GM18517 (cell line): ENCODE measurements around the gene TNFRSF1A.
A peak's percentile ranks its signal among the peaks of the same experiment; 100 is the strongest.

Experiments
- ATAC-seq: cut with Tn5 transposase; IDR thresholded peaks from one replicate; pipeline ENCODE4 v1.9.1; 2021; ENCODE audit warnings: mild to moderate bottlenecking, moderate library complexity; ENCODE audit not compliant: unreplicated experiment

The TNFRSF1A gene

GRCh38 chr12:6374786-6375160, 32.9 kb upstream of the TNFRSF1A start:
- ATAC-seq: no peak

- ATAC-seq: no peak
Observed at GRCh38 chr12:6374028-6374785, 32.3 kb upstream of the TNFRSF1A start.

DNA sequence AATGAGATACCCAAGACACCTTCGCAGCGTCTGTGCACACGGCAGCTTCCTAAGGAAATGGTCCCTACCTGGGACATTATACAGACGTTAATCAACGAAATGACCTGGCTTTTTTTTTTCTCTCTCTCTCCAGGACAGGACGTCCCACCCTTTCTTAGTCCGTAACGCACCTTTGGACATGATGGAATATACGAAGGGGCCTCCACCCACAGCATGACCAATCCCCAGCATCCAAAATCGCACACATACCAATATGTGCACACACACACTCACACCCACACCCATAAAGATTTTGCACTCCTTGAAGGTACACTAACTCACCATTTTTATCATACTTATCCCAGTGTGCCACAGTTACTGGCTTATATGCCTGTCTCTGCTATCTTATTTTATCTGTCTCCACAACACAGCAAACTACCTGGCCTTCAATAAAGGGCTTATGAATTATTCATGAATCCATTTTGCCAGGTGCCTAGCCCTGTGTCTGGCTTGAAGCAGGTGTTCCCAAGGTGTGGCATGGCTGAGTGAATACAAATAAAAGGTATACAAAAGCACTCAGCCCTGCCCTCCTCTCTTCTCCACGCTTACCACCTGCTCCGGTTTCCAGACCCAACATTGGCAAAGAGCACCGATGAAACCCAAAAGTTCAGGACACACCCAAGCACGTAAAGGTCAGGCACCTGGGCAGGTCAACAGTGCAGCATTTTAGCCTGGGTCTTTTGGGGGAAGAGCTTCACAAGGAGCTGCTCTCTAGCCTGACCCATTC, 31.3 kb upstream of the TNFRSF1A start:
- no peak for ATAC-seq

DNA sequence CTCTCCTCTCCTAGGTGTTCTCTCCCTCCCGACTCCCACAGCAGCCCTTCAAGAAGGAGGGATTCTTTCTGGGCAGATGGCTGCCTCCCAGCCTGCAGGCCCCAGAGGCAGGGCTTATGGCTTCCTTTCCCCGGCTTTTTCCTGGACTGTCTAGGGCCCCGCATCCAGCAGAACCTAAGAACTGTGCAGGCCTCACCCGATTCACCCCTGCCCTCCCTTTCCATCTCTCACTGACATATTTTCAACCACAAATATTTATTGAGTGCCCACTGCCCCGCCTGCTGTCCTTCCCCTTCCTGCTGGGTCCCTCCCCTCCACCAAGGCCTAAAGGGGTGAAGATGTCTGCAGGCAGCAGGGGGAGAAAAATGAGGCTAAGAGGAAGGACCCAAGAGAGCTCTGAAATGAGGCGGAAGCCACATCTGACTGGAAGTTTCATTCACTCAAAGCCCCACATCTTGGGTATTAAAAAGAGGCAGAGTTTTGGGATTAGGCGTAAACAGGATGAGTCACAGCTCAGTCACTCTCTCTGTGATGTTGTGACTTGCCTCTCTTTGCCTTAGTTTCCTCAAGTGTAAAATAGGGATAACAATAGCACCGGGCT, 30.6 kb upstream of the TNFRSF1A start:
- no peak for ATAC-seq

GRCh38 chr12:6370994-6371754, 29.3 kb upstream of the TNFRSF1A start:
- no peak for ATAC-seq

- ATAC-seq: no peak
Observed at GRCh38 chr12:6370576-6370935, 28.7 kb upstream of the TNFRSF1A start.

DNA sequence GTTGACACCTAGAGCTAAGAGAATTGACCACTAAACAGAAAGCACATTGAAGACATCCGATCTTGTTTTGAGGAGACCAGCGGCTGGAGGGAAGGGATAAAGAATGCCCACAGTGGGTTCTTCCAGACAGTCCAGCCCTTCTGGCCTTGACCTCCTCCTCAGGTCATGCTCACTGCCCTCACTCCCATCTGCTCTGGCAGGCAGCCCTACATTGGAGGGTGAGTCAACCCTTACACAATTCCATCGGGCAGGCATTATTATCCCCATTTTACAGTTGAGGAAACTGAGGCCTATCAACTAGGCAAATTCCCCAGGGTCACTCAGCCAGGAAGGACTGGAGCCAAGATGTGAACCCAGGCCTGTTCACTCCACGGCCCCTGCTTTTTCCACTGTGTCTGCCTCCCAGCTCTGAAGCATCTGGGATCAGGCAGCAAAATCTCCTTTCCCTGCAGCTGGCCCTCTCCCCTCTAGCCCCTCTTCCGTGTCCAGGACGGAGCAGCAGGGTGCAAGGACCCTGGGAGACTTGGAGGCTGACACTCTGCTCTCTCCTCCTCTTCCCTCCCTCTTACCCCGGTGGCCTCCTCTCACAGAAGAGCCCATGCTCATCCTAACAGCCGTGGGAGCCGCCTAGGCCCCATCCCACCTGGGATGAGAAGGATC, 28.2 kb upstream of the TNFRSF1A start:
- no peak for ATAC-seq

GRCh38 chr12:6368906-6369525, 27.1 kb upstream of the TNFRSF1A start:
- ATAC-seq: no peak

- no peak for ATAC-seq
Observed at GRCh38 chr12:6367969-6368892, 26.4 kb upstream of the TNFRSF1A start.

DNA sequence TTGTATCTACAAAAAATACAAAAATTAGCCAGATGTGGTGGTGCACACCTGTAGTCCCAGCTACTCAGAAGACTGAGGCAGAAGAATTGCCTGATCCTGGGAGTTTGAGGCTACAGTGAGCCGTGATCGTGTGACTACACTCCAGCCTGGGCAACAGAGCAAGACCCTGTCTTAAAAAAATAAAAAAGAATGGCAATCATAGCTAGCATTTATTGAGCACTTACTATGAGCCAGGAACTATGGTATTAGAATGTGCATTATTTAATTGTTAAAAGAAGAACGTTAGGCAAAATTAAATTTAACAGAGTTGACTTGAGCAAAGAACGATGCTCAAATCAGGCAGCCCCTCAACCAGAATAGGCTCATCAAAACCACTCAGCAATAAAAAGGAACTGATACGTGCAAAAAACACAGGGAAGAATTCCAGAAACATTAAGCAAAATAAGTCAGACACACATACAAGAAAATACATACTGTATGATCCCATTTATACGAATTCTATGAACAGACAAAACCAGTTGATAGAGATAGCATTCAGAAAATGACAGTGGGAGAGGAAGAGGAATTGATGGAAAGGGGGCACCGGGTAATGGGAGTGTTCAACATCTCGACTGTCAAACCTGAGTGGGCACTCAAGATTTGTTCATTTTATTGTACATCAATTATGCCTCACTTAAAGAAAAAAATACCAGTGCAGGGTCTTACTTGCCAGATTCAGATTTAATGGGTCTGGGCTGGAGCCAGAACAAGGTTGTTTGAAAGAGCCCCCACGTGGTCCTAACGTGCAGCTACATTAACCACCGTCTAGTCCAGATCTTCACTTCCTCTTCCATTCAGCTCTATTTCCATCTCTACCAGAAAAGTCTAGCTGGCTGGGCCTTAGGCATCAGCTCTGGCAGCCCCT, 25.4 kb upstream of the TNFRSF1A start:
- peak; percentile 72 for ATAC-seq

- no peak for ATAC-seq
Observed at GRCh38 chr12:6364044-6364374, 22.1 kb upstream of the TNFRSF1A start.

DNA sequence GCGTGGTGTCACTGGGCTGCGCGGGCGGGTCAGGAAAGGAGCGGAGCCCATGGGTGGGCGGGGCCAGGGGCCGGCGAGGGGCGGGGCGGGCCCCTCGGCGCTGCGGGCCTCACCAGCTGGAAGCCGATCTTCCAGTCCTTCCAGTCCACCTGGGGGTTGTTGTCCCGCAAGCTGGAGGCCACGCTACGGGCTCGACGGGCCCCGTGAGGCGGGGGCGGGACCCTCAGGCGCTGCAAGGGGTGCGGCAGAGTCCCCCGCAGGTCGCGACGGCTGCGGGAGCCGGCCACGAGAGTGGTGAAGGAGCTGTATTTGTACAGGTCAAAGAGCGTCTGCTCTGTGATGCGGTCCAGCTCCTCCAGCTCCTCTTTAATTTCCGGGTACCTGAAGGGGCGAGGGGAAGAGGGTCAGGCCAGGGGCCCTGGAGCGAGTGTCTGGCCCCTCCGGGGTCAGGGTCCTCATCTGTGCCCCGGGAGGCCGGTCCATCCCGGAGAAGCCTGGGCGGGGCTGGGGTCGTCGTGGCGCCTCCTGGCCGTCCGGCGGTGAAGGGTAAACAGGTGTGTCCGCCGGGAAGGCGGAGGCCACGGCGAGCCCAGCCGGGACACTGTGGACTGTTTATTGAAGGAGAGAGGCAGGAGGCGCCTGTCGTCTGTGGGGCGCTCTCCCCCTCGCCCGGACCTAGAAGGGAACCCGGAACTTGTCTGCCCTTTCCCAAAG, 21.6 kb upstream of the TNFRSF1A start:
- no peak for ATAC-seq

GRCh38 chr12:6363010-6363329, 21.1 kb upstream of the TNFRSF1A start:
- no peak for ATAC-seq

DNA sequence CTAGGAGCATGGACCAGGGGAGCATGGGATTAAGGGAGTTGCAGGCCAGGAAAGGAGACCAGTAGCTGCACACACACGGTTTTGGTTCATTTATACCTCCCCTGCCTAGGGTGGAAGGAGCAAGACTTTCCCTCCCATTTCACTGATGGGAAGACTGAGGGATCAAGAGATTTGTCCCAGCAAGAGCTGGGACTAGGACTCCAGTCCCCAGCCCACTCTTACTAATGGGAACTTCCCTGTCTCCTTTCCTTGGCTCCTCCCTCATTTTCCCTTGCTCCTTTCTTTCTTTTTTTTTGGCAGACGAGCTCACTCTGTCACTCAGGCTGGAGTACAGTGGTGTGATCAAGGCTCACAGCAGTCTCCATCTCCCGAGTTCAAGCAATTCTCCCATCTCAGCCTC, 20.5 kb upstream of the TNFRSF1A start:
- no peak for ATAC-seq

GRCh38 chr12:6361834-6362233, 20.0 kb upstream of the TNFRSF1A start:
- ATAC-seq: no peak

GRCh38 chr12:6360578-6361490, 19.0 kb upstream of the TNFRSF1A start:
- ATAC-seq: no peak

DNA sequence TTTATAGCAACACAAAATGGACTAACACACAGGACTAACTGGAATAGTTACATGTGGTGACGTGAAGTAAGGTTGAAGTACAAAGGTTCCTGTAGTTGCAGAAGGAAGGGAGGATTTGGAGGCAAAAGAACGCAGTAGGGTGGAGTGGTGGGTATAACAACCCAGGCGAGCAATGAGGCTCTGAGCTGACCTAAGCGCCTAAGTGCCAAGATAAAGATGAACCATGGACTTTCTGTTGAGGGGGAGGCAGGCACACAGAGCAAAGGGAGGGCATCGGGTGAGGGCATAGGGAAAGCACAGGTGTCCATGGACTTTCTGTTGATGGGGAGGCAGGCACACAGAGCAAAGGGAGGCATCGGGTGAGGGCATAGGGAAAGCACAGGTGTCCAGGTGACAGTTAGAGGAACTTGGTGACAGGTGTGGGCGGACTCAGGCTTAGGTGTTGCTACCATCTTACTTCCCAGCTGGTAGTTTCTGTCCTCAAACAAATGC, 18.2 kb upstream of the TNFRSF1A start:
- ATAC-seq: no peak
